ENCODE measurements around the gene GBP3. TPM values are rescaled to one million over a fixed set of nuclear protein-coding genes. Genes with fewer than 3 reads are reported as not detected.
"Not testable (repeated sequence)": the region's sequence is repeated elsewhere in the genome, so short reads cannot be mapped to it uniquely, and the experiment has no call there.

Gene GBP3
- total RNA-seq, 1 experiment from 2014 or later, result 1.2 TPM

- TF ChIP-seq CTCF (IDR thresholded peaks at IDR 0.05 in 2 of 3, conservative IDR thresholded peaks at IDR 0.05 in 1 of 3; ENCODE audit: borderline replicate concordance in 1 of 3, insufficient read depth in 1 of 3, low read depth in 2 of 3, low read length in 2 of 3) (no peak), CEBPB (IDR thresholded peaks at IDR 0.05; ENCODE audit: low read depth) (no peak), ELF1 (IDR thresholded peaks at IDR 0.05; ENCODE audit: borderline replicate concordance, low read depth) (no peak), SP1 (IDR thresholded peaks at IDR 0.05; ENCODE audit: low read depth) (no peak)
These were observed 25.1 kb upstream of the GBP3 start (continued) for GRCh38 chr1:89047734-89048133.

- intact Hi-C loops (cut with micrococcal nuclease); H3K4me3 ChIP-seq (replicated peaks in 1 of 2; ENCODE audit: low read depth in 1 of 2, low read length in 2 of 2); H3K9me2 ChIP-seq (ENCODE audit: insufficient read depth); CTCF ChIA-PET; RAD21 ChIA-PET (ENCODE audit: low non-redundant PET in 1 of 2, low total read pairs in 2 of 2, uncharacterized antibody in 2 of 2, unreplicated experiment in 2 of 2); DNase-seq (ENCODE audit: low read depth, low spot score); H3K79me2 ChIP-seq (ENCODE audit: insufficient read depth, low read length); H3K9me3 ChIP-seq (ENCODE audit: control insufficient read depth in 1 of 2, insufficient read depth in 1 of 2, low read depth in 1 of 2, low read length in 2 of 2); H3K27me3 ChIP-seq (ENCODE audit: insufficient read depth, low read length); H4K20me1 ChIP-seq (ENCODE audit: insufficient read depth); H3K9ac ChIP-seq (ENCODE audit: low read length); H3K36me3 ChIP-seq (ENCODE audit: control insufficient read depth in 1 of 2, insufficient read depth in 2 of 2, low read length in 2 of 2); H3K27ac ChIP-seq (ENCODE audit: low read depth, low read length); BruUV-seq (replicated peaks); H2AFZ ChIP-seq (ENCODE audit: low read depth, low read length, poor library complexity, severe bottlenecking); H3K4me1 ChIP-seq (ENCODE audit: control insufficient read depth in 1 of 2, insufficient read depth in 2 of 2, low read length in 2 of 2); H3K4me2 ChIP-seq (ENCODE audit: low read length): not testable (repeated sequence)
- POLR2A ChIA-PET, result interaction anchor here (1.3 kb wide), 1 partner anchor 25 kb away, joined by 4 read pairs; no protein-coding TSS in a partner anchor
- peak; percentile 47; the same call in 1 of the 2 replicates for ATAC-seq
These were observed 23.9 kb upstream of the GBP3 start for GRCh38 chr1:89046318-89047183.

Measured in HCT116 (cell line).